Cerebellar nuclear complex (tissue), 1 donor: Measurements from ENCODE around the gene SMO.

ENCODE experiments used
- DNase-seq, 2 experiments: peaks; one replicate each; lab custom pipeline; 2025; lab: John Stamatoyannopoulos, UW

SMO gene

GRCh38 chr7:129188372-129188891, at the start of gene SMO:
TSS of gene SMO (plus strand) at chr7:129188633. CDS start at chr7:129189152, 519 bp downstream.
- no peak for DNase-seq

DNA sequence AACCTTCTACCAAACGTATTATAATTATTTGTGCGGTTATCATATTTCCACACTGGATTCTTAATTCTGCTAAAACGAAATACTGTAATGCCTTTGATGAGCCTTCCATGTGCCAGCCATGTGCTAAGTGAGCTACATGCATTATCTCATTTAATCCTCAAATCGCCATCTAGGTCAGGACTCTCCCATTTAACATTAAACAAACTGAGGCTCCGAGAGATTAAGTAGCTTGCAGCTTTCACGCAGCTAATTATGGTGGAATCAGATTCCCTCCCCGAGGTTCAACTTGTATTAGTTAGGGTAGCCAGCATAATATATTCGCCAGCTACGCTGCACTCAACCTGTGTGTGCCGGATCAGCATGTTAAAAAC, 44.7 kb upstream of the SMO start:
- no peak for DNase-seq

- DNase-seq = peak; percentile 37 to 76
These were observed 44.2 kb upstream of the SMO start, which contains the start of gene TSPAN33 for GRCh38 chr7:129144095-129144833. TSS of gene TSPAN33 (plus strand) at chr7:129144707. CDS start at chr7:129144981, 274 bp downstream.

GRCh38 chr7:129144834-129145668, 43.4 kb upstream of the SMO start:
- DNase-seq = no peak

DNA sequence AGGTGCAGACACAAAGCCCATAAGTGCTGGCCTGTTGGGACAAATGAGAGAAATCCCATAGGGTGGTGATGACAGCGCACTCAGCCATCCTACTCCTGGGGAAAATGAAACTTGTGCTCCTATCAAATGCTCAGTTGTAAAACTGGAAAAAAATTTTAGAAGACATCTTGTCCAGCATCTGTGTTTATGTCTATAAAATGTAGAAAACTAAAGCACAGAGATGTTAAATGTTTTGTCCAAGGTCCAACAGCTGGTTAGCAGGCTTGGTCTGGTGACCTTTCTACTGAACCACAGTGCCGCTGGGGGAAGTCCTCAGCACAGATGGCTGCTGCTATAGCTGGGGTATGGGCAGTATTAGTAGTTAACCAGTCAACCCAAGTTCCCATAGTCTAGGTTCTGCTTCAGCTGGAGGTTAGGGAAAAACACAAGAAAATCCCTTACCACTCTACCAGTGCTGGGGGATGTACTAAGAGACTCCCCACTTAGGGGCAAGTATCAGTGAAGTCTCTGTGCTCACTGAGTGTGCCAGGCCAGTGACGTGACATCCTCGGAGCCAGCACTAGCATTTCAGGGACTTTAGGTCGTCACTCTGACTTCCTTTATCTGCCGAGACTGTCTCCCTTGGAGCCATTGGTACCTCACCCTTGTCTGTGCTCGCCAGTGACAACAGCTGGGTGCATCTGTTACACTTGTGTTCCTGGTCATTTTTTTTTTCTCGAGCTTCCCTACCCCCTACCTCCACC, 42.0 kb upstream of the SMO start:
- no peak for DNase-seq

- DNase-seq = no peak
These were observed 40.7 kb upstream of the SMO start for GRCh38 chr7:129147731-129148130.

- no peak for DNase-seq
These were observed 38.9 kb upstream of the SMO start for GRCh38 chr7:129149511-129149910.

DNA sequence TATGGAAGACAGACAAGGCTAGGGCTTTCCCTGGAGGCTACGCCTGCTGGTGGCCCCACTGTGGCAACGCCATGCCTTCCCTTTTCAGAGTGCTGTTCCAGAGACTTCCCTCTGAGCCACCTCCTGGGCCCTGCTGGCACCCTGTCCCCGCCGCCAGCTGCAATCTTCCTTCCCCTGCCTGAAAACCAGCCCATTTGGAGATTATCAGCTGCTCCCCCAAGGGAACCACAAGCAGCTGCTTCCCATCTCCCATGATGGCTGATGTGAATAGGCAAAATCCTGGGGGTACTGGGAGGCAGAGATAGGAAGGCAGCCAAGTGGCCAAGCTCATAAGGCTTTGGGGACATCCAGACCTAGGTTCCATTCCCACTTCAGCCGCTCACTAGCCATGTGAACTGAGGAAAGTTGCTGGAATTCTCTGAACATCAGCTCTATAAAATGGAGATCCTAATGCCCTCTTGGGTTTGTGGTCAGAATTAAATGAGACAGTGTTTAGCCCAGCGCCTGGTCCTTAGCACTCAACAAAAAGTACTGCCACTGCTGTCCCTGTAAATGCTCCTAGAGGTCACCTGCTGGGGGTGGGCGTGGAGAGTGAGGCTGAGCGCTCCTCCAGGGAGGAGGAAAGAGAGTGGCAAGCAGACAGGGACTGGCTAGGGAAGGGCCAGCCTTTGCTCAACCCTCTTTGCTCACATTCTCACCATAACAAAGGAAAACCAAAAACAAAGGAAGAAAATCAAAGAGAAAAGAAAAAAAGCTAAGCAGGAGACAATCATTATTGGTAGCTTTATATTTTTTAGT, 38.0 kb upstream of the SMO start:
- DNase-seq = no peak

DNA sequence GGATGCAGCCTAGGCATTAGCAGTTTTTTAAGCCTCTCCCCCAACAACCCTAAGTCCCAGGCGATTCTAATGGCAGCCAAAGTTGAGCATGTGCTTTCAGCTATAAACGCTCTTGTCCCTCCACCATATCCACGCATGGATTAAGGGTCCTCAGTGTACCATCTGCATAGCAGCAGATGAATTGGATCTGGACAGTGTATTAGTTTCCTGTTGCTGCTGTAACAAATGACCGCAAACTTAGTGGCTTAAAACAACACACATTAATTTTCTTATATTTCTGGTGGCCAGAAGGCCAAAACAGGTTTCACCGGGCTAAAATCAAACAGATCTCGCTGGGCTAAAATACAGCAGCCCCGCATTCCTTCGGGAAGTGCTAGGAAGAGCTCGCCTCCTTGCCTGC, 30.8 kb upstream of the SMO start:
- no peak for DNase-seq

DNA sequence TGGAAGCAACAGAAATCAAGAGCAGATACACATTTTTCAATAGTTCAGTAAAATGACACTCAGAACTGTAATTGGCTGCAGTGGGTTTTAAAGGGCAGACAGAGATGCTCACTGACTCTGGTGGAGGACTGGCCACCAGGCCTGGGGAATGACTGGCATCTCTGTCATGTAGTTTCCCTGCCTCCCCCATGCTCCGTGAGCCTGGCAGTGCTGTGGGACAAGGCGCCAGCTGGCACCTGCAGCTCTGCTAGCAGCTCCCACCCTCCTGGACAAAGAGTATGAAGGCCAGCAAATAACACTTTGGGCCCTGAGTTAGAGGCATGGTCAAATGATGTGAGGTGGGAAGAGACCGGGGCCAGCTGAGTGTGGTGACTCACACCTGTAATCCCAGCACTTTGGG, 28.9 kb upstream of the SMO start:
- no peak for DNase-seq

DNA sequence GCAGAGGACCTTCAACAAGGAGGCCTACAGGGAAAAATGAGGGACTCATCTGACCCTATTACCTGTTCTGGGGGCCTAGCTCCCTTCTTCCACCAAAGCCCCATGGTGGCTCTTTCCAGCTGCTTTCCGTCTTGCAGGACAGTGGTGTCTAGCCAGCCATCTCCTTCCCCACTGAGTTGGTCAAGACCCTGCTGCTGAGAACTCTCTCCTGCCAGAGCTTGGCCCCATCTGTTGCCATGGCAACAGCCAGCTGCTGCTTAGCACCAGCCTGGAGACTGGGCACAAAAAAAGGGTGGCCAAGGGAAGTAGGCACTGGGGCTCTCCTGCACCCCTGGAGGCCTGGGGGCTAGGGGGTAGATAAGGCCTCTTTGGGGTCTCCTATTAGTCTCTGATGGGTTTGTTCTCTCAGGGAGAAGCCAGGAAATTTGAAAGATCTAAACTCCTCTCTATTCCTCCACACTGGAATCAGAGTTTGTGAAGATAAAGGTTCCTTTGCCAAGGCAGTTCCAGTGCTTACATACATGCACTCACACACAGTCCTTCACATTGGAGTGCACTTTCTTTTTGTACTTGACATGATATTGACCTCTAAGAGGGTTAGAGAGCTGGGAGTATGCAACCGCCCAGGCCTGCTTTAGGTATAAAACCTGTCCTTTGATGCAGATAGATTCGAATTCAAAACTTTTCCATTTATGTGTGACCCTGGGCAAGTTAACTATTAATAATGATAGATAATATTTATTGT, 28.1 kb upstream of the SMO start:
- no peak for DNase-seq

- no peak for DNase-seq
These were observed 26.8 kb upstream of the SMO start for GRCh38 chr7:129161524-129162225.

DNA sequence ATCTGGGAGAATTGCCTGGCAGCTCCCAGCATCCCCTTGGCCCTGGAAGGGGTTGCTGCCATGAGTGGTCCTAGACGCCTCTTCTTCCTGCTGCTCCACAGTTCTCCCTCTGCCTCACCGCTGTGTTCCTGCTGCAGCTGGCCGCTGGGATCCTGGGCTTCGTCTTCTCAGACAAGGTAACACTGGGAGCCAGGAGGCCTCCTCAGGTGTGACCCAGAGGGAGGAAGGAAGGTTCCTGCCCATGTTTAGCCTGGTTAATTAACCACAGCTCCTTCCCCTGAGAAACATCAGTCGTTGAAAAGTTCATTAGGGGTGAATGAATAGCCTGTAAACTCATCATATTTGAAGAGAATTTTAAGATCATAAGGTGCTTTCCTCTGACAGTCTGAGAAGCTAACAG, 25.7 kb upstream of the SMO start:
- no peak for DNase-seq

DNA sequence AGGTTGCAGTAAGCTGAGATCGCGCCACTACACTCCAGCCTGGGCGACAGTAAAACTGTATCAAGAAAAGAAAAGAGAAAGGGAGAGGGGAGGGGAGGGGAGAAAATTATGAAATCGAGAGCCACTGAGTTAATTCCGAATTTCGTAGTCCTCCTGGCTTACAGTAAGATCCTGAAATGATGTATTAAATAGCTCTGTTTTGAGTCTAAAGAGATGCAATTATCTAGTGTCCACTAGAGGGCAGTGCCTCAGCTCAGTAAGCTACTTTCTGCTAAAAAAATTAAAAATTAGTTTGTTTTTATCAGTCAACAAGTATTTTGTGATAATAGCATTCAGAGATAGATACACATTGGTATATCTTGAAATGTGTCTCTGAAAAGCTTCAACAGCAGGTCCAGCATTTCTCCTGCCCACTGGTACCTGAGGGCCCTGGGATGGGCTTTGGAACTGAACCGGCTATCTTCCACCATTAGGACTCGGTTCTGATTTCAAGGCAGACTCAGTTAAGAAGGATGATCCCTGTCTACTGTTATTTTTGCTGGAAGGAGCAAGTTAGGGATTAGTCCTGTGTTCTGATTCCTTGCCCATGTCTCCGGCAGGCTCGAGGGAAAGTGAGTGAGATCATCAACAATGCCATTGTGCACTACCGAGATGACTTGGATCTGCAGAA, 24.4 kb upstream of the SMO start:
- peak in 1 of 2 experiments; percentile 3 for DNase-seq

- DNase-seq = no peak
These were observed 21.7 kb upstream of the SMO start for GRCh38 chr7:129166745-129167144.

DNA sequence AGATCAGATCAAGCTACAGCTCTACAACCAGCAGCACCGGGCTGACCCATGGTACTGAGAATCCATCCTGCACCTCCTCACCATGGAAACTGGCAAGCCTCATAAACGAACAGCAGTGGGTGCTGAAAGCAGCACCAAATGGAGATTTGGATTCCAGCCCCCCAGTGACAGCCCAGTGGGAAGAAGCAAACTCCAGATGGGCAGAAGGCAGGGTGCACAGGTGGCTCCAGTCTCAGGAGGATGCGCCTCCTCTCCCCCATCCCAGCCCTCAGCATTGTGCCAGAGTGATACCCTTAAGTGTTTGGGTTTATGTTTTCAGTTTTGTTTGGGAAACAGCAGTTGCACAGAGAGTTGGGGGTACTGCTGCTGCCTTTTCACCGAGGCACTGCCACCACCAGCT, 20.6 kb upstream of the SMO start:
- DNase-seq = no peak

DNA sequence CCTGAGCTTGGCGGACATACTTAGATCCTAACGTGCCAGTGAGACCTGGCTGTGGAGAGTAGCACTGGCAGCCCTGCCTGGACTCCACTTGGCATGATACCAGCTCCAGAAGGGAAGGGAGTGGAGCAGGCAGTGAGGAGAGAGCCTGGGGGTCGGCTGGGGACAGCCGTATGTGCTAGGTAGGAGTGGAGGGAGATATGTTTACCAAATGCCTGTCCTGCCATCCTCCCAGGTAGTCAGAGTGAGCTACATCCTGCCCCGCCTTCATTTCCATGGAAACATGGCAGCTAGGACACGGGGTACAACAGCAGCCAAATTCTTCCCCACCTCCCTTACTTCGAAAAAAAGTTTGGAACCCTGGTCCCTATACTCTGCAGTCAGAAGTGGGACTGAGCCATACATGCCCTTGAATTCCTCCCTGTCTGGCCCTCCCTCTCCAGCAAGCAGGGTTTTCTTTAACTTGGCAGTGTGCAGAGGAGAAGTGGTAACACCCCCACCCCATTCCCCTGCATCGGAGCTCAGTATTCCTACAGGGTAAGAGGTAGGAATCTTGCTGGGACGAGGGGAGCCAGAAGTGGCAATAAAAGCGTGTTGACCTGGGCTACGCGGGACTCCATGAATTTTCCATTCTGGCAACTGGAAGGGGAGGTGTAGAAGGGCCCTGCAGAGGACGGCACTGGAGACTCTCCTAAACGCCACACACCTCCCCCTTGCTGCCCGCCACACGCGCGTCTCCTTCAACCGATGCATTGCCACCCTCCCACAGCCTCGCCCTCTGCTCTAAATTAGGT, 20.0 kb upstream of the SMO start:
- peak; percentile 19 to 84 for DNase-seq

- no peak for DNase-seq
These were observed 19.2 kb upstream of the SMO start for GRCh38 chr7:129169171-129169671.
